Osteocyte (in vitro differentiated cells): ENCODE measurements around the gene GNAL. TPM values are rescaled to one million over a fixed set of nuclear protein-coding genes. Genes with fewer than 3 reads are reported as not detected.
A peak's percentile ranks its signal among the peaks of the same experiment; 100 is the strongest.
"Not testable (repeated sequence)": the region's sequence is repeated elsewhere in the genome, so short reads cannot be mapped to it uniquely, and the experiment has no call there.

Experiments
- DNase-seq: peaks from one replicate; pipeline ENCODE4 v3.0.0; 2021; ENCODE audit warnings: mixed read lengths; ENCODE audit not compliant: unreplicated experiment; ENCODE audit errors: extremely low spot score
- H3K27ac Mint-ChIP-seq: one replicate; pipeline ENCODE4 v1.8.0; 2021; ENCODE audit warnings: mild to moderate bottlenecking, mixed read lengths; ENCODE audit not compliant: unreplicated experiment
- H3K27me3 Mint-ChIP-seq: one replicate; pipeline ENCODE4 v1.8.0; 2021; ENCODE audit warnings: mixed read lengths; ENCODE audit not compliant: unreplicated experiment
- H3K36me3 Mint-ChIP-seq: one replicate; pipeline ENCODE4 v1.8.0; 2021; ENCODE audit warnings: mixed read lengths; ENCODE audit not compliant: unreplicated experiment
- H3K4me1 Mint-ChIP-seq: one replicate; pipeline ENCODE4 v1.8.0; 2021; ENCODE audit warnings: mixed read lengths; ENCODE audit not compliant: unreplicated experiment
- H3K4me3 Mint-ChIP-seq: one replicate; pipeline ENCODE4 v1.8.0; 2021; ENCODE audit warnings: mild to moderate bottlenecking, moderate library complexity, mixed read lengths; ENCODE audit not compliant: unreplicated experiment
- H3K9me3 Mint-ChIP-seq: one replicate; pipeline ENCODE4 v1.8.0; 2021; ENCODE audit warnings: mixed read lengths; ENCODE audit not compliant: unreplicated experiment
- long read RNA-seq: library from polyadenylated mRNA; unstranded; transcript quantifications from one replicate; pipeline ENCODE4 v2.0.0, GENCODE V29; 2021
- total RNA-seq: library from RNA; stranded (reverse); gene quantifications from 2 replicates; pipeline ENCODE4 v1.2.1, GENCODE V29; 2021
- TF ChIP-seq, protein P1 (sequence below): fragments of 200-600 bp; sonication (generic); IDR thresholded peaks from 2 replicates; pipeline ENCODE4 v1.5.0; 2021; ENCODE audit warnings: antibody characterized with exemption, mild to moderate bottlenecking, moderate library complexity

The GNAL gene
- total RNA-seq = 1.2 and 1.3 TPM in 2 replicates
- long read RNA-seq, partial matches to known transcripts = 0 of 4 reads
- long read RNA-seq, other reads (novel, unspliced or antisense) = 0 of 4 reads

DNA sequence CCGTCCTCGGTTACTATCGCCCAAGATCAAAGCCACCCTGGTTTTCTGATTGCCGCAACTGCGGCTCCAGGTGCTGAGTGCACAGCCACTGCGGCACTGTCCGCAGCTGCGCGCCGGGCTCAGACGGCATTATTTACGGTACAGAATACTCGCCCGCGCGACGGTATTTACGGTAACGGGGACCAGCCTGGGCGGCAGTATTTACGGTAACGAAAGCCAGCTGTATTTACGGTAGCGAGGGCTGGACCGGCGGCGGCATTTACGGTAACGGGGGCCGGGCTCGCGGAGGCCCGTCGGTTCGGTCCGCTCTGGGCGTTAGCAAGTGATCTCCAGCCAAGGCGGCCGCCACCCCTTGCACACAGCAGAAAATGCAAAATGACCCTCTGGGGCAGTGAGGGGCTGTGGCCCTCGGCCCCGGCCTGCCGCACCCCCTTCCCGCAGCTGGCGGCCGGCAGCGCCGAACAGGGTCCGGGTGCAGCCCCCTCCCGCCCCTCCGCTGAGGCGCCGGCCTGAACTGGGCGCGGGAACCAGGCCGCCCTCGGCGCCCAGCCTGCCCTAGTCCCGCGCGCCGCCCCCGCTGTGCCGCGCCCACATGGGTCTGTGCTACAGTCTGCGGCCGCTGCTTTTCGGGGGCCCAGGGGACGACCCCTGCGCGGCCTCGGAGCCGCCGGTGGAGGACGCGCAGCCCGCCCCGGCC, at the start of gene GNAL:
Gene GNAL (plus strand): TSS at position 293 of the 697 bp plus-strand sequence. CDS start 300 bp downstream, at position 593.
- TF ChIP-seq, protein P1, sequence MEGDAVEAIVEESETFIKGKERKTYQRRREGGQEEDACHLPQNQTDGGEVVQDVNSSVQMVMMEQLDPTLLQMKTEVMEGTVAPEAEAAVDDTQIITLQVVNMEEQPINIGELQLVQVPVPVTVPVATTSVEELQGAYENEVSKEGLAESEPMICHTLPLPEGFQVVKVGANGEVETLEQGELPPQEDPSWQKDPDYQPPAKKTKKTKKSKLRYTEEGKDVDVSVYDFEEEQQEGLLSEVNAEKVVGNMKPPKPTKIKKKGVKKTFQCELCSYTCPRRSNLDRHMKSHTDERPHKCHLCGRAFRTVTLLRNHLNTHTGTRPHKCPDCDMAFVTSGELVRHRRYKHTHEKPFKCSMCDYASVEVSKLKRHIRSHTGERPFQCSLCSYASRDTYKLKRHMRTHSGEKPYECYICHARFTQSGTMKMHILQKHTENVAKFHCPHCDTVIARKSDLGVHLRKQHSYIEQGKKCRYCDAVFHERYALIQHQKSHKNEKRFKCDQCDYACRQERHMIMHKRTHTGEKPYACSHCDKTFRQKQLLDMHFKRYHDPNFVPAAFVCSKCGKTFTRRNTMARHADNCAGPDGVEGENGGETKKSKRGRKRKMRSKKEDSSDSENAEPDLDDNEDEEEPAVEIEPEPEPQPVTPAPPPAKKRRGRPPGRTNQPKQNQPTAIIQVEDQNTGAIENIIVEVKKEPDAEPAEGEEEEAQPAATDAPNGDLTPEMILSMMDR = no peak
- Mint-ChIP-seq H3K36me3 (no peaks in the 10 kb centered on the region), H3K9me3 (peaks cover 9% of the 10 kb centered on the region), H3K27ac (no peak within 1 kb of the TSS), H3K4me1 (peaks cover 8% of the 10 kb centered on the region), H3K27me3 (peaks cover 34% of the 10 kb centered on the region), H3K4me3 (peak within 1 kb of the TSS; percentile 65)
- no peak for DNase-seq

DNA sequence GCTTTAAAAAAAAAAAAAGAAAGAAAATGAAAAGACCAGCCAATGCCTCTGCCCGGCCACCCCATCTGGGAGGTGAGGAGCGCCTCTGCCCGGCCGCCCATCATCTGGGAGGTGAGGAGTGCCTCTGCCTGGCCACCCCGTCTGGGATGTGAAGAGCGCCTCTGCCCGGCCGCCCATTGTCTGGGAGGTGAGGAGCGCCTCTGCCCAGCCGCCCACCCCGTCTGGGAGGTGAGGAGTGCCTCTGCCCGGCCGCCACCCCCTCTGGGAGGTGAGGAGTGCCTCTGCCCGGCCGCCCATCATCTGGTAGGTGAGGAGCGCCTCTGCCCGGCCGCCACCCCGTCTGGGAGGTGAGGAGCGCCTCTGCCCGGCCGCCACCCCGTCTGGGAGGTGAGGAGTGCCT, 41.8 kb upstream of the GNAL start:
- peaks cover 37% of the 10 kb centered on the region for H3K27me3 Mint-ChIP-seq
- DNase-seq, H3K36me3 Mint-ChIP-seq, H3K4me1 Mint-ChIP-seq, H3K27ac Mint-ChIP-seq, H3K4me3 Mint-ChIP-seq, H3K9me3 Mint-ChIP-seq: not testable (repeated sequence)

DNA sequence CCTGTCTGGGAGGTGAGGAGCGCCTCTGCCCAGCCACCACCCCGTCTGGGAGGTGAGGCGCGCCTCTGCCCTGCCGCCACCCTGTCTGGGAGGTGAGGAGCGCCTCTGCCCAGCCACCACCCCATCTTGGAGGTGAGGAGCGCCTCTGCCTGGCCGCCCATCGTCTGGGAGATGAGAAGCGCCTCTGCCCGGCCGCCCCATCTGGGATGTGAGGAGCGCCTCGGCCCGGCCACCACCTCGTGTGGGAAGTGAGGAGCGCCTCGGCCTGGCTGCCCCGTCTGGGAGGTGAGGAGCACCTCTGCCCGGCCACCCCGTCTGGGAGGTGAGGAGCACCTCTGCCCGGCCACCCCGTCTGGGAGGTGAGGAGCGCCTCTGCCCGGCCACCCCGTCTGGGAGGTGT, 41.3 kb upstream of the GNAL start:
- H3K4me1 Mint-ChIP-seq, H3K9me3 Mint-ChIP-seq, H3K4me3 Mint-ChIP-seq, H3K36me3 Mint-ChIP-seq, H3K27ac Mint-ChIP-seq: not testable (repeated sequence)
- DNase-seq = peak; percentile 79
- H3K27me3 Mint-ChIP-seq = peaks cover 37% of the 10 kb centered on the region

DNA sequence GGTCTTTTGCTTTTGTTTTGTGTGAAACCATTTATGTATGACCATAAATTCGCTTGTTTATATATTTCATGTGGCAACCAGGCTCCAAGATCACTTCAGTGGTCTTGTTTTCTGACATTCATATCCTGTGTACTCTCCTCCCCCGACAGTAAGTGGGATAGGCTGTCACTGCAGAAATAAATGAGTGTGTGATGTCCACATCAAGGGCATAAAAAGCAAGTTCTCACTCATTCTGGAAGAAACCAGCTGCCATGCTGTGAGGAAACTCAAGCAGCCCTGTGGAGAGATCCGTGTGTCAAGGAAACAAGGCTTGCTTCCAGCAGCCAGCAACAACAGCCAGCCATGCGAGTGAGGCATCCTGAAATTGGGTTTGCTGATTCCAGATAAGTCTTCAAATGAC, 39.2 kb upstream of the GNAL start:
- H3K27ac Mint-ChIP-seq = no peak overlapping the region
- H3K36me3 Mint-ChIP-seq = no peaks in the 10 kb centered on the region

DNA sequence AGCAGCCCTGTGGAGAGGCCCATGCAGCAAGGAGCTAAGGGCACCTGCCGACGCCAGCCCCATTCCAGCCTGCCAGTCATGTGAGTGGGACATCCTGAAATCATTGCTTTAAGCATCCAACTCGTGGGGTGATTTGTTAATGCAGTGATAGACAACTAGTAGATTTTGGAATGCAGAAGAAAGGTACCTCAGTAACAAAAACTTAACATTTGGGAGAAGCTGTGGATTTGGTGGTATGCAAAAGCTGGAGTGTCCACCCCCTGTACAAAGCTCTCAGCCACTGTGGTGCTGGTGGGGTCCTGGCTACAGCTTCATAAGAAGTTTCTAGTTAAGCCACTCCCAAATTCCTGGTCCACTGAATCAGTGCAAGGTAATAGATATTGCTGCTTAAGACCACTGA, 37.2 kb upstream of the GNAL start:
- no peak overlapping the region for H3K4me3 Mint-ChIP-seq
- H3K27ac Mint-ChIP-seq = no peak overlapping the region

More for the DNA sequence above, 39.2 kb upstream of the GNAL start:
- peaks cover 54% of the 10 kb centered on the region for H3K27me3 Mint-ChIP-seq
- TF ChIP-seq, protein P1 = no peak
- DNase-seq = no peak
- H3K4me1 Mint-ChIP-seq = no peaks in the 10 kb centered on the region
- H3K9me3 Mint-ChIP-seq = peaks cover 6% of the 10 kb centered on the region
- no peak overlapping the region for H3K4me3 Mint-ChIP-seq

DNA sequence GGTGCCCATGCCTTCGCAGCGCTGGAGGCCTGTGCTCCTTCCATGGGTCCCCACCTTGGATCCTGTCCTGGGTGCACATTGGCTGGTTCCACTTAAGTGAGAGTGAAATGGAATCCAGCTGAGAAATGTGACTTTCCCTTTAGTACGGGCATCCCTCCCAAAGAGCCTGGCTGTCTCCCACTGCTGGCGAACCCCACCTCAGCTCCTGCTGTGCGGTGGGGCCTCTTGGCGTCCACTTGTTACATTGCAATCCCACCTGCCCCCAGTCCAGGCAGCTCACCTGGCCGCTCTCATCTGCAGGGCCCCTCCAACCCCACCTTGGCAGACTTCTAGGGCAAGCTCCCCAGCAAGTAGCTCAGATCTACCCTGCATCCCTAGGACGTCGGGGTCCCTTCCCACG, 35.5 kb upstream of the GNAL start:
- H3K4me3 Mint-ChIP-seq = no peak overlapping the region
- peaks cover 6% of the 10 kb centered on the region for H3K4me1 Mint-ChIP-seq
- H3K27me3 Mint-ChIP-seq = peaks cover 84% of the 10 kb centered on the region
- H3K27ac Mint-ChIP-seq = no peak overlapping the region
- TF ChIP-seq, protein P1 = no peak
- no peaks in the 10 kb centered on the region for H3K36me3 Mint-ChIP-seq
- H3K9me3 Mint-ChIP-seq = peaks cover 6% of the 10 kb centered on the region
- DNase-seq = no peak

More for the DNA sequence above, 37.2 kb upstream of the GNAL start:
- no peaks in the 10 kb centered on the region for H3K36me3 Mint-ChIP-seq
- peaks cover 6% of the 10 kb centered on the region for H3K4me1 Mint-ChIP-seq
- H3K9me3 Mint-ChIP-seq = peaks cover 6% of the 10 kb centered on the region
- H3K27me3 Mint-ChIP-seq = peaks cover 70% of the 10 kb centered on the region
- TF ChIP-seq, protein P1 = no peak
- no peak for DNase-seq
